WTC11 (cell line): ENCODE results near the gene UHRF1. TPM values are rescaled to one million over a fixed set of nuclear protein-coding genes. Genes with fewer than 3 reads are reported as not detected.

Experiments used
- ATAC-seq: fragments of 200-7000 bp; cut with Tn5 transposase; 2 replicates; pipeline ENCODE4 v1.10.0; 2021; ENCODE audit warnings: mild to moderate bottlenecking, moderate library complexity
- CTCF ChIA-PET: fragments of 300-600 bp; sonication (Branson Sonifier 250); formaldehyde crosslinking; loops from one replicate; lab custom pipeline; 2021; ENCODE audit warnings: antibody characterized with exemption; lab: Charles Lee
- POLR2A ChIA-PET: fragments of 350-600 bp; sonication (Branson Sonifier 250); formaldehyde crosslinking; loops from one replicate; lab custom pipeline; 2021; ENCODE audit warnings: antibody characterized with exemption; lab: Charles Lee
- DNase-seq: peaks from one replicate; pipeline ENCODE4 v3.0.0; 2021; ENCODE audit warnings: low spot score
- H3K27ac Mint-ChIP-seq: 2 replicates; pipeline ENCODE4 v1.8.0; 2021; ENCODE audit warnings: mixed read lengths
- H3K27me3 Mint-ChIP-seq: 2 replicates; pipeline ENCODE4 v1.8.0; 2021; ENCODE audit warnings: low read depth, mild to moderate bottlenecking, moderate library complexity, mixed read lengths
- H3K36me3 Mint-ChIP-seq: 2 replicates; pipeline ENCODE4 v1.8.0; 2021; ENCODE audit warnings: mixed read lengths
- H3K4me1 Mint-ChIP-seq: 2 replicates; pipeline ENCODE4 v1.8.0; 2022; ENCODE audit warnings: mixed read lengths
- H3K4me3 Mint-ChIP-seq: 2 replicates; pipeline ENCODE4 v1.8.0; 2021; ENCODE audit warnings: mild to moderate bottlenecking, moderate library complexity, mixed read lengths
- H3K9me3 Mint-ChIP-seq: 2 replicates; pipeline ENCODE4 v1.8.0; 2021; ENCODE audit warnings: mixed read lengths
- AR ChIP-seq: fragments of 250-450 bp; sonication (Bioruptor Pico); IDR thresholded peaks from 2 replicates; pipeline ENCODE4 v1.9.0; 2021; ENCODE audit warnings: mild to moderate bottlenecking
- GRHL2 ChIP-seq: fragments of 250-450 bp; sonication (Bioruptor Pico); IDR thresholded peaks from 2 replicates; pipeline ENCODE4 v1.8.0; 2022; ENCODE audit warnings: mild to moderate bottlenecking, moderate library complexity; ENCODE audit not compliant: insufficient replicate concordance, severe bottlenecking
- MLX ChIP-seq: sonication (generic); formaldehyde crosslinking; IDR thresholded peaks from 2 replicates; pipeline ENCODE4 v1.8.1; 2023; ENCODE audit warnings: mild to moderate bottlenecking, missing genetic modification reagents, moderate library complexity
- NR1H2 ChIP-seq: sonication (generic); formaldehyde crosslinking; IDR thresholded peaks from 2 replicates; pipeline ENCODE4 v1.9.0; 2021; ENCODE audit warnings: mild to moderate bottlenecking, moderate library complexity, missing genetic modification reagents
- NR2C2 ChIP-seq: sonication (generic); formaldehyde crosslinking; IDR thresholded peaks from 2 replicates; pipeline ENCODE4 v1.8.0; 2022; ENCODE audit warnings: mild to moderate bottlenecking, missing genetic modification reagents
- OVOL2 ChIP-seq: fragments of 250-450 bp; sonication (Bioruptor Pico); IDR thresholded peaks from 2 replicates; pipeline ENCODE4 v1.9.0; 2021; ENCODE audit warnings: mild to moderate bottlenecking, borderline replicate concordance
- RELA ChIP-seq: sonication (generic); formaldehyde crosslinking; IDR thresholded peaks from 2 replicates; pipeline ENCODE4 v1.8.1; 2022; ENCODE audit warnings: missing genetic modification reagents, mild to moderate bottlenecking, borderline replicate concordance
- ZNF512 ChIP-seq: sonication (generic); formaldehyde crosslinking; IDR thresholded peaks from 2 replicates; pipeline ENCODE4 v1.8.1; 2022; ENCODE audit warnings: missing genetic modification reagents, borderline replicate concordance
- ZNF671 ChIP-seq: fragments of 250-450 bp; sonication (Bioruptor Pico); IDR thresholded peaks from 2 replicates; pipeline ENCODE4 v1.8.0; 2021; ENCODE audit warnings: mild to moderate bottlenecking
- total RNA-seq: library from RNA; stranded (reverse); gene quantifications from 3 replicates; pipeline ENCODE4 v1.2.3, GENCODE V29; 2021
- TF ChIP-seq, protein P1 (sequence below): sonication (generic); formaldehyde crosslinking; IDR thresholded peaks from 2 replicates; pipeline ENCODE4 v1.8.1; 2022; ENCODE audit warnings: low read depth, missing genetic modification reagents, borderline replicate concordance
- TF ChIP-seq, protein P2 (sequence below): fragments of 250-450 bp; sonication (Bioruptor Pico); IDR thresholded peaks from 2 replicates; pipeline ENCODE4 v2.1.2; 2022; ENCODE audit warnings: mild to moderate bottlenecking, moderate library complexity
- TF ChIP-seq, protein P3 (sequence below): sonication (generic); formaldehyde crosslinking; IDR thresholded peaks from 2 replicates; pipeline ENCODE4 v1.8.0; 2022; ENCODE audit warnings: mild to moderate bottlenecking, missing genetic modification reagents
- TF ChIP-seq, protein P4 (sequence below): sonication (generic); formaldehyde crosslinking; IDR thresholded peaks from 2 replicates; pipeline ENCODE4 v1.8.1; 2023; ENCODE audit warnings: mild to moderate bottlenecking, missing genetic modification reagents

Gene UHRF1
- total RNA-seq, 1 experiment from 2014 or later, result 42.5 TPM

DNA sequence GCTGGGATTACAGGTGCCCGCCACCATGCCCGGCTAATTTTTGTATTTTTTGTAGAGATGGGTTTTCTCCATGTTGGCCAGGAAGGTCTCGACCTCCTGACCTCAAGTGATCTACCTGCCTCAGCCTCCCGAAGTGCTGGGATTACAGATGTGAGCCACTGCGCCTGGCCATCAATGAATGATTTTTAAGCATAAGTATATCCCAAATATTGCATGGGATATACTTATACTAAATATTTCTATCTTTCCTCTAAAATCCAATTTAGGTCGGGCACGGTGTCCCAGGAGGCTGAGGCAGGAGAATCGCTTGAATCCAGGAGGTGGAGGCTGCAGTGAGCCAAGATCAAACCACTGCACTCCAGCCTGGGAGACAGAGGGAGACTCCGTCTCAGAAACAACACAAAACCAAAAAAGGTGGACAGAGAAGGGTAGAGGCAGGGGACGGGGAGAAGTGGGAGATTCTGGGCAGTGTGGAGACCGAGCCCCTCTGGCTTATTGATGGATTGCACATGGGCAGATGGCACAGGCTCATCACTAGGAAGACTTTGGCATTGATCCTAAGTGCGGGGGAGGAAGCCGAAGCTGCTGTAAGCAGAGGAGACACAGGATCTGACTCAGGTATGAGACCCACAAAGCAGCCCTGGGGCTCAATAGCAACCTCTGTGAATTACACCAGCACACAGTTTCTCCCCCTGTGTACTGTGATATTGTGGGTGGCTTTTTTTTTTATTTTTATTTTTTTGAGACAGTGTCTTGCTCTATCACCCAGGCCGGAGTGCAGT is 20.1 kb upstream of the UHRF1 start:
- CTCF ChIA-PET, result interaction anchor here (0.6 to 1.3 kb wide), 2 partner anchors 16 to 1157 kb away, joined by 3 to 4 read pairs; no protein-coding TSS in a partner anchor
- TF ChIP-seq, protein P1, sequence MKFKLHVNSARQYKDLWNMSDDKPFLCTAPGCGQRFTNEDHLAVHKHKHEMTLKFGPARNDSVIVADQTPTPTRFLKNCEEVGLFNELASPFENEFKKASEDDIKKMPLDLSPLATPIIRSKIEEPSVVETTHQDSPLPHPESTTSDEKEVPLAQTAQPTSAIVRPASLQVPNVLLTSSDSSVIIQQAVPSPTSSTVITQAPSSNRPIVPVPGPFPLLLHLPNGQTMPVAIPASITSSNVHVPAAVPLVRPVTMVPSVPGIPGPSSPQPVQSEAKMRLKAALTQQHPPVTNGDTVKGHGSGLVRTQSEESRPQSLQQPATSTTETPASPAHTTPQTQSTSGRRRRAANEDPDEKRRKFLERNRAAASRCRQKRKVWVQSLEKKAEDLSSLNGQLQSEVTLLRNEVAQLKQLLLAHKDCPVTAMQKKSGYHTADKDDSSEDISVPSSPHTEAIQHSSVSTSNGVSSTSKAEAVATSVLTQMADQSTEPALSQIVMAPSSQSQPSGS (CRISPR knock-in tag), result no peak
- TF ChIP-seq ZNF512 (CRISPR knock-in tag) (no peak), NR2C2 (CRISPR knock-in tag) (no peak), OVOL2 (CRISPR knock-in tag) (no peak), ZNF671 (CRISPR knock-in tag) (no peak), RELA (CRISPR knock-in tag) (no peak), AR (CRISPR knock-in tag) (no peak), MLX (no peak), NR1H2 (no peak), GRHL2 (no peak)
- TF ChIP-seq, protein P2, sequence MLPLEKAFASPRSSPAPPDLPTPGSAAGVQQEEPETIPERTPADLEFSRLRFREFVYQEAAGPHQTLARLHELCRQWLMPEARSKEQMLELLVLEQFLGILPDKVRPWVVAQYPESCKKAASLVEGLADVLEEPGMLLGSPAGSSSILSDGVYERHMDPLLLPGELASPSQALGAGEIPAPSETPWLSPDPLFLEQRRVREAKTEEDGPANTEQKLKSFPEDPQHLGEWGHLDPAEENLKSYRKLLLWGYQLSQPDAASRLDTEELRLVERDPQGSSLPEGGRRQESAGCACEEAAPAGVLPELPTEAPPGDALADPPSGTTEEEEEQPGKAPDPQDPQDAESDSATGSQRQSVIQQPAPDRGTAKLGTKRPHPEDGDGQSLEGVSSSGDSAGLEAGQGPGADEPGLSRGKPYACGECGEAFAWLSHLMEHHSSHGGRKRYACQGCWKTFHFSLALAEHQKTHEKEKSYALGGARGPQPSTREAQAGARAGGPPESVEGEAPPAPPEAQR (CRISPR knock-in tag), result no peak
- TF ChIP-seq, protein P3, sequence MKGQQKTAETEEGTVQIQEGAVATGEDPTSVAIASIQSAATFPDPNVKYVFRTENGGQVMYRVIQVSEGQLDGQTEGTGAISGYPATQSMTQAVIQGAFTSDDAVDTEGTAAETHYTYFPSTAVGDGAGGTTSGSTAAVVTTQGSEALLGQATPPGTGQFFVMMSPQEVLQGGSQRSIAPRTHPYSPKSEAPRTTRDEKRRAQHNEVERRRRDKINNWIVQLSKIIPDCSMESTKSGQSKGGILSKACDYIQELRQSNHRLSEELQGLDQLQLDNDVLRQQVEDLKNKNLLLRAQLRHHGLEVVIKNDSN, result no peak
- TF ChIP-seq, protein P4, sequence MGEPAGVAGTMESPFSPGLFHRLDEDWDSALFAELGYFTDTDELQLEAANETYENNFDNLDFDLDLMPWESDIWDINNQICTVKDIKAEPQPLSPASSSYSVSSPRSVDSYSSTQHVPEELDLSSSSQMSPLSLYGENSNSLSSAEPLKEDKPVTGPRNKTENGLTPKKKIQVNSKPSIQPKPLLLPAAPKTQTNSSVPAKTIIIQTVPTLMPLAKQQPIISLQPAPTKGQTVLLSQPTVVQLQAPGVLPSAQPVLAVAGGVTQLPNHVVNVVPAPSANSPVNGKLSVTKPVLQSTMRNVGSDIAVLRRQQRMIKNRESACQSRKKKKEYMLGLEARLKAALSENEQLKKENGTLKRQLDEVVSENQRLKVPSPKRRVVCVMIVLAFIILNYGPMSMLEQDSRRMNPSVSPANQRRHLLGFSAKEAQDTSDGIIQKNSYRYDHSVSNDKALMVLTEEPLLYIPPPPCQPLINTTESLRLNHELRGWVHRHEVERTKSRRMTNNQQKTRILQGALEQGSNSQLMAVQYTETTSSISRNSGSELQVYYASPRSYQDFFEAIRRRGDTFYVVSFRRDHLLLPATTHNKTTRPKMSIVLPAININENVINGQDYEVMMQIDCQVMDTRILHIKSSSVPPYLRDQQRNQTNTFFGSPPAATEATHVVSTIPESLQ (CRISPR knock-in tag), result no peak
- Mint-ChIP-seq H3K36me3 (no peaks in the 10 kb centered on the region), H3K27ac (no peak overlapping the region), H3K4me1 (no peaks in the 10 kb centered on the region), H3K4me3 (no peak overlapping the region), H3K9me3 (no peaks in the 10 kb centered on the region), H3K27me3 (peaks cover 50% of the 10 kb centered on the region)
- ATAC-seq, result no peak
- DNase-seq, result no peak
- POLR2A ChIA-PET, result no interaction called here
